Measurements from ENCODE around the gene FN1. TPM values are rescaled to one million over a fixed set of nuclear protein-coding genes. Genes with fewer than 3 reads are reported as not detected.

FN1 gene
- total and polyA plus RNA-seq, 2 of the 8 experiments (the other 6 are each of a cell fraction or from before 2014, with no cell fraction given) = 42.9 to 109 TPM

GRCh38 chr2:215435280-215435869 lies 493 bp downstream of the FN1 start:
- Histone ChIP-seq H3K4ac (replicated peaks; ENCODE audit: insufficient read length, low read depth, low read length) (no peak overlapping the region), H3K23me2 (ENCODE audit: low read depth, low read length) (peaks cover 10% of the 10 kb centered on the region), H4K91ac (replicated peaks; ENCODE audit: insufficient read length, low read length) (no peak overlapping the region), H3K27me3 (replicated peaks in 1 of 4; ENCODE audit: control insufficient read depth in 3 of 4, extremely low read depth in 1 of 4, insufficient read depth in 3 of 4, low read length in 3 of 4) (no peaks in the 10 kb centered on the region; a peak in 2 of 7 replicates), H3K4me2 (ENCODE audit: insufficient read depth in 1 of 2, low read depth in 2 of 2, low read length in 2 of 2) (peak overlapping the region; percentile 73 to 82), H2AK5ac (ENCODE audit: low read depth, low read length) (no peak overlapping the region), H4K20me1 (replicated peaks in 1 of 2; ENCODE audit: control insufficient read depth in 1 of 2, insufficient read depth in 2 of 2, low read length in 2 of 2) (no peaks in the 10 kb centered on the region), H3K14ac (ENCODE audit: insufficient read length) (no peak overlapping the region), H3K4me3 (ENCODE audit: extremely low read depth in 1 of 4, insufficient read depth in 2 of 4, low read depth in 3 of 4, low read length in 4 of 4) (peak overlapping the region; percentile 65 to 85 (median 76)), H4K5ac (ENCODE audit: insufficient read length, low read depth, low read length) (no peak overlapping the region), H3K23ac (ENCODE audit: insufficient read length) (no peak overlapping the region), H2BK120ac (replicated peaks; ENCODE audit: low read depth, low read length) (no peak overlapping the region), H4K8ac (ENCODE audit: extremely low read depth, insufficient read depth, low read length) (no peak overlapping the region), H2BK15ac (ENCODE audit: low read length) (no peak overlapping the region), H2BK12ac (ENCODE audit: low read depth, low read length) (peak overlapping the region; percentile 75), H3K56ac (replicated peaks; ENCODE audit: insufficient read length, low read depth, low read length) (no peak overlapping the region), H3K9ac (replicated peaks in 1 of 4; ENCODE audit: extremely low read depth in 1 of 4, low read depth in 3 of 4, low read length in 3 of 4) (peak overlapping the region; percentile 31 to 64 (median 52); a peak in 6 of 7 replicates), H3K18ac (ENCODE audit: extremely low read depth, low read length) (peak overlapping the region; percentile 48; the same call in 1 of the 2 replicates), H3K27ac (ENCODE audit: low read depth, low read length) (no peak overlapping the region), H3K79me1 (ENCODE audit: low read depth, low read length) (no peaks in the 10 kb centered on the region), H3K9me3 (ENCODE audit: insufficient read depth in 2 of 2, low read depth in 1 of 2, low read length in 1 of 2) (no peaks in the 10 kb centered on the region), H3K36me3 (ENCODE audit: control insufficient read depth in 2 of 4, insufficient read depth in 4 of 4, low read length in 3 of 4) (peaks cover 0 to 8% (median 1%) of the 10 kb centered on the region in 4 experiments; a peak in 4 of 8 replicates), H3K4me1 (replicated peaks in 1 of 4; ENCODE audit: control insufficient read depth in 3 of 4, insufficient read depth in 4 of 4, low read length in 3 of 4) (no peaks in the 10 kb centered on the region; a peak in 1 of 7 replicates), H3K79me2 (ENCODE audit: control insufficient read depth in 1 of 2, insufficient read depth in 2 of 2, low read length in 2 of 2) (no peaks in the 10 kb centered on the region), H2BK20ac (ENCODE audit: low read length) (no peak overlapping the region), H2AFZ (ENCODE audit: low read length) (peak overlapping the region; percentile 85; the same call in 1 of the 2 replicates), H2BK5ac (ENCODE audit: low read depth, low read length) (no peak overlapping the region)
- 5% methylated on average over 31 of the region's 31 CpGs; no CpG with 5 or more reads in 1 of the 2 experiments for WGBS, 2 experiments (ENCODE audit: extremely low coverage in 1 of 2, insufficient coverage in 1 of 2, insufficient read length in 1 of 2, insufficient replicate concordance in 2 of 2, low coverage in 1 of 2, low lambda C conversion rate in 2 of 2, missing lambda C conversion rate in 1 of 2)
- CTCF ChIA-PET (ENCODE audit: partially characterized antibody) = no interaction called here
- DNase-seq (ENCODE audit: low read depth in 1 of 2, low spot score in 2 of 2) (no peak), FAIRE-seq (no peak)
- POLR2A ChIA-PET (ENCODE audit: partially characterized antibody) = interaction anchor here (0.8 to 0.9 kb wide), 2 partner anchors 64 to 496 kb away, joined by 3 read pairs; no protein-coding TSS in a partner anchor
- TF ChIP-seq, protein P1, sequence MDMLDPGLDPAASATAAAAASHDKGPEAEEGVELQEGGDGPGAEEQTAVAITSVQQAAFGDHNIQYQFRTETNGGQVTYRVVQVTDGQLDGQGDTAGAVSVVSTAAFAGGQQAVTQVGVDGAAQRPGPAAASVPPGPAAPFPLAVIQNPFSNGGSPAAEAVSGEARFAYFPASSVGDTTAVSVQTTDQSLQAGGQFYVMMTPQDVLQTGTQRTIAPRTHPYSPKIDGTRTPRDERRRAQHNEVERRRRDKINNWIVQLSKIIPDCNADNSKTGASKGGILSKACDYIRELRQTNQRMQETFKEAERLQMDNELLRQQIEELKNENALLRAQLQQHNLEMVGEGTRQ (IDR thresholded peaks at IDR 0.05; ENCODE audit: low read length) = no peak
- TF ChIP-seq, protein P2, sequence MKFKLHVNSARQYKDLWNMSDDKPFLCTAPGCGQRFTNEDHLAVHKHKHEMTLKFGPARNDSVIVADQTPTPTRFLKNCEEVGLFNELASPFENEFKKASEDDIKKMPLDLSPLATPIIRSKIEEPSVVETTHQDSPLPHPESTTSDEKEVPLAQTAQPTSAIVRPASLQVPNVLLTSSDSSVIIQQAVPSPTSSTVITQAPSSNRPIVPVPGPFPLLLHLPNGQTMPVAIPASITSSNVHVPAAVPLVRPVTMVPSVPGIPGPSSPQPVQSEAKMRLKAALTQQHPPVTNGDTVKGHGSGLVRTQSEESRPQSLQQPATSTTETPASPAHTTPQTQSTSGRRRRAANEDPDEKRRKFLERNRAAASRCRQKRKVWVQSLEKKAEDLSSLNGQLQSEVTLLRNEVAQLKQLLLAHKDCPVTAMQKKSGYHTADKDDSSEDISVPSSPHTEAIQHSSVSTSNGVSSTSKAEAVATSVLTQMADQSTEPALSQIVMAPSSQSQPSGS (IDR thresholded peaks at IDR 0.05; ENCODE audit: low read length) = no peak
- no peak for TF ChIP-seq NRF1 (IDR thresholded peaks at IDR 0.05; ENCODE audit: low read depth, low read length)
- TF ChIP-seq KDM1A (IDR thresholded peaks at IDR 0.05; ENCODE audit: borderline replicate concordance, low read length) = no peak
- TF ChIP-seq KDM4A (IDR thresholded peaks at IDR 0.05; ENCODE audit: low read depth, low read length, severe bottlenecking) = no peak
- no peak for TF ChIP-seq FOSL1 (IDR thresholded peaks at IDR 0.05; ENCODE audit: insufficient read depth, low read depth, low read length)
- no peak for TF ChIP-seq CHD2 (IDR thresholded peaks at IDR 0.05; ENCODE audit: low read length)
- no peak for TF ChIP-seq GABPA (IDR thresholded peaks at IDR 0.05; ENCODE audit: borderline replicate concordance, insufficient read depth, low read length)
- TF ChIP-seq SIX5 (IDR thresholded peaks at IDR 0.05; ENCODE audit: low read depth, low read length) = no peak
- no peak for TF ChIP-seq RBBP5 (IDR thresholded peaks at IDR 0.05; ENCODE audit: borderline replicate concordance, low read depth, low read length)
